T-helper 22 cell (primary cell): ENCODE measurements around the gene COBL.

Source experiments
- DNase-seq: peaks from one replicate; pipeline ENCODE4 v3.0.0-alpha.2; 2020; ENCODE audit warnings: low read depth

The COBL gene

DNA sequence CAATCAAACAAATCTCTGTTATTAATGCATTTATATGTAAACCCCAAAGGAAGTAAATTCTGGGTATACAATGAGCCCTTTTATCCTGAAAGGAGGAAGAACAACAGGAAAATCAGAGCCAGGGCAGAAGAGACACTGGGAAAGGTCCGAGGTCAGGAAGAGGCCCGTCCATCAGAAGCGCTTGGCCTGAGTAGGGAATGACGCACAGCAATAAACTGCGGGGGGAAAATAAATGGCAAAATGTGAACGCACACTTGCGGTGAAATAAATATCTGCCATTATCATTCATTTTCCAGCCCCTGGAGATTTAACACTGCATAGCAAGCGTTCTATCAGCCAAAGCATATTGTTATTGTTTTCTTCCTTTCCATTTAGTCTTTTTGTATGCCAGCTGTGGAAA is 243.4 kb downstream of the COBL start:
- no peak for DNase-seq

- no peak for DNase-seq
These were observed 244.3 kb downstream of the COBL start for GRCh38 chr7:51072281-51072680.

GRCh38 chr7:51071427-51071826 is 245.2 kb downstream of the COBL start:
- no peak for DNase-seq

DNA sequence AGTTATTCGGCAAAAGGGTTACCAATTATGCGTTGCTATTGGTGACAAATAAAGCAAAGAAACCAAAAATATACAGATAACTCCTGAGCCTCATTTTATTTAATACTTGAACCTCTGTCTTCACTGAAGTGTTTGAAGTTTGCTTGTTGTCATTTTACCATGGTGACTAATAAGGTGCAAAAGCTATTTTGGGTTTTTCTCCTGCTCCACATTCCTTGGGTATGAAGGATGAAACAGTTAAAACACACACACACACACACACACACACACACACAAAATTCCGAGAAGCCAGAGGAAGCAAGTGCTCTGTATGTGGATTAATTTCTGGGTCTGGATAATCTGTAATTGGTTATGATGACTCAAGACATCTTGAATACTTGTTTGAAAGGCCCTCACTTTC is 246.5 kb downstream of the COBL start:
- DNase-seq = no peak

DNA sequence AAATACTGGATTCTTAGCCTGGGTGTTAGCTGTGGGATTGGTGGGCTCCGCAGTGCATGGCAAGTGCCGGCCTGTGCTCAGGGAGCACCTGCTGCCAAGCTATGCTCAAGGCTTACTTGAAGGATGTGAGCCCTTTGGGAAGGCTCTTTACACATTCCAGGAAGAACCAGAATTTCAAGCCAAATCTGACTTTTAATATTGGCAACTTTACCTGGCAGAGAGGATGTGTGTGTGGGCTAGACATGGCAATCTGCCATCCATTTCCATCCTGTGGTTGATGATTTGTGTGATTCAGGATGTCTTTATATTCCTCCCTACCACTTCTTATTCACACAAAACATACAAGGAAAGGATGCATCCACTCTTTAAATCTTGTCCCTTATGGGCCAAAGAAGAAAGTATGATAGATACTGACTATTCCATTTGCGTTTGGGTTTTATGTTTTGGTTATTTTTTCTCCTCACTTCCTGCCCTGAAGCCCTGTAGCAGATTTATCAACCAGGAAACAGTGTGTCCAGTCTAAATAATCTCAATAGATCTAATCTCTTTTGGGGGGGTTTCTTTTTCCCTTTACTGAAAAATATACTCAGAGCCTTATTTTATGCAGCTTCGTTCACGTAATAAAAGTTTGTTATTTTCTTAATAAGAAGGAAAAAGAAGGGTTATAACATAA is 247.1 kb downstream of the COBL start:
- no peak for DNase-seq

DNA sequence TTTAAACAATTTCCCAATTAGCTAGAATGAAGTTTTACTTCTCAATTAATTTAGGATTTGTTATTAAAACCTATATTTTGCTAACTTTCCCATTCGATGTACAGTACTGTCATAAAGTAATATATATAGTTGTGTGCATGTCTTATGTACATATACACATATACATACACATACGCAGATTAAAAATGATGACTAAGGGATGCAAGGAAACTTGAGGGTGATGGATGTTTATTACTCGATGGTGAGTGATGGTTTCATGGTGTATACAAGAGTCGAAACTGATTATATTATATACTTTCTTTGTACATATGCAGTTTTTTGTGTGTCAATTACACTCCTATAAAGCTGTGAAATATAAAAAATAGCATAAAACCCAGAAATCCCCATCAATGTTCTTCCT is 248.2 kb downstream of the COBL start:
- no peak for DNase-seq

GRCh38 chr7:51067757-51068156 is 248.9 kb downstream of the COBL start:
- no peak for DNase-seq

DNA sequence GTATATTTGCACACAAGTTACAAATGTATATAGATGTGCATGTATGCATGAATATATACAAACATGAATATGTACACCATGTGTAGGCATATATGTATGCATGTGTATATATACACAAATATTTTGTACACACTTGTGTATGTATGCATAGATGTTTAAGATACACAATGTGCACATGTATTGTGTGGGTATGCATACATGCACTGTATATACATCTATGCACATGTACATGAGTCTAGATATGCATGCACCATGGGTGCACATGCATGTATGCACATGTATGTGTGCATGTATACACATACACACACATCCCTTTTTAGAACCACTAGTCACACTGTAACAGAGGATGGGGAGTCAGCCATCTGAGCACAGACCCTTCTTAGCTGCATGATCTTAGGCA is 249.4 kb downstream of the COBL start:
- DNase-seq = no peak

DNA sequence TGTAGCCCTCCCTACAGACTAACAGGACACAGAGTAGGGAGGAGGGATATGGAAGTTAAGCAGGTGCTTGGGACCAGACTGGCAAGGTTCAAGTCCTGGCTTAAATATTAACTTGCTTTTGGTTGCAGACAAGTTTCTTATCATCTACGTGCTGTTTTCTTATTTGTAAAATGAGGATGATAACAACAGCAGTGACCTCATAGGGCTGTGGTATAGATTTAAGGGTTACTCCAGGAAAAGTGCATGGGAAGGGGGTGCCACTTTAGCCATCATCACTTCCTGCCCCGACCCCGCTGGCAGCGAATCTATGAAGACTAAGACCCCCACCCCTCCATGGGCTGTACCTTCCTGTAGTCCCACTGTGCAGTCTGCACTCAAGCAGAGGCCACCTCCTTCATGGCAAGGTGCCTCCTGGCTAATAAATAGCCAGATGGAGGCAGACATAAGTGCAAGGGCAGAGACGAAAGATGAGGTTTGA is 250.2 kb downstream of the COBL start:
- DNase-seq = no peak

GRCh38 chr7:51065766-51066165 is 250.8 kb downstream of the COBL start:
- no peak for DNase-seq

- no peak for DNase-seq
These were observed 251.9 kb downstream of the COBL start for GRCh38 chr7:51064688-51065087.

DNA sequence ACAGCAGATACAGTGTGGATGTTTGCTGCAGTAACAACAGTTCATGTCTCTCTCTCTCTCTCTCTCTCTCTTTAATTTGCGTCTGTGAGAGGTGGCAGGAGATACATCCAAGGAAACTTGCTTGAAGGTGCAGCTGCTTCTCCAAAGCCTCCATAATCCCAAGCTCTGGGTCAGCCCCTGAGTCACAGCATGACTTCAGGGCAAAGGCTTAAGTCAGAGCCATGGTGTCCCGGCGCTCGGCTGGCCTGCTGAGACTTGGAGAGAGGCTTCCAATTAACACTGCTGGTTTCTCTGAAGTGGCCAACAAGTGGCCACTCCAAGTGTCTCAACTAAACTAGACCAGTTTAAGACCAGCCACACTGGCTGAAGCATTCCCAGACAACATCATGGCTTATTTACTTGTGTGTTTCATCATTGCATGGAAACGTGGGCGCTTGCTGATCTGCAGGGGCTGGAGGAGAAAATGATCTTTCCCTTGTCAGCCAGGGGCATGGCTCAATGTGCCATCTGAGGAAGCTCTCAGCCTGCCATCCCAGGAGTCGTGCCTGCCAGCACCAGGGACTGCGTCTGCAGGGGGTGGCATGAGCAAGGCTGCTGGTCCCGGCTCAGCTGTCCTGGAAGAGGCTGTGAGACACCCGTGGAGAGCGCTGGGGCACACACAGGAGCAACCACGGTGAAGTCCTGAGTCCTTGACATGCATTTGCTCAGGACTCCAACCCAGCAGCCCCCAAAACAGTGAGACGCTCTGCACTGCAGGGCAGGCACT is 254.2 kb downstream of the COBL start:
- DNase-seq = no peak

- DNase-seq = no peak
These were observed 256.1 kb downstream of the COBL start for GRCh38 chr7:51060536-51060935.

DNA sequence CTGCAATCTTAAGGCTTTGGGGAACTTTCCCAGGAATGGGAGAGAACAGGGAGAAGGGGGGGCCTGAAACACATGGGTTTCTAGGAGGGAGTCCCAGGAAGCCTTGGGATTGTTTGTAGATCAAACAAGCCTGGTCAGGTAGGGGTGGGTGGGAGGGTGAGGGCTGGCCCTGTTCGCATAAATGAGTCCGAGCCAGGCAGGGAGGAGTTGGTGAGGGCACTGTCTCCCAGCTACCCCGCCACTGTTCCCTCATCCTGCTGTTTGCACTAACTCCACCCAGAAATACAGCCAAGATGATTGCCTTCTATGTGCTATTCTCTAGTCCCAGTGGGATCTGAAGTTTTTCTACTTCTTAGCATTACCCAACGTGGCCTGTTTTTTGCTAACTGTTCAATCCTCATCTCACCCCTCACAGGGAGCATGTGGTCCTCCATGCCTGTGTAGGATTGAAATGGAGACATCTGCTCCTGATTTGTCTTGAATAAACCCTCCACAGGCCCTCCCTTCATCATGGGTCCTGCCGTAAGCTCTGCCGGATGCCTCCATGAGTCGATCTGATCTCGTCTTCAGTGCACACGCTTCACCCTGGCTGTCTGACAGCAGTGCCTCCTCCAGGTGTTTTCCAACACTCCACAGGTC is 257.0 kb downstream of the COBL start:
- no peak for DNase-seq

DNA sequence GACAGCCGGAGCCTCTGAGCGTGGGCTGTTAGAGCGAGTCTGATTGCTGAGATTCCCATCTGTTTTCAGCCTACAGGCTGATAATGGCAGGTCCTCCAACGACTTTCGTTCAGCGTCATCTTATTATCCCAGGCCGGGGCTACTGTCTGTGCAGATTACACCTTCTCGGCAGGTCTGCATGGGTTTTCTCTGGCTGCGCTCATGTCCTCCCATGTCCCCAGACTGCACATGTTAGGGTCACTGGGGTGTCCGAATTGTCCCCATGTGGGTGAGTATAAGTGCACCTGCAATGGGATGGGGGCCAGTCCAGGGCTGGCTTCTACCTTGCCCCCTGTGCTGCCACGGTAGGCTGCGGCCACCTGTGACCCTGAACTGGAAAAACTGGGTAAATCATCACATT is 257.8 kb downstream of the COBL start:
- DNase-seq = no peak

DNA sequence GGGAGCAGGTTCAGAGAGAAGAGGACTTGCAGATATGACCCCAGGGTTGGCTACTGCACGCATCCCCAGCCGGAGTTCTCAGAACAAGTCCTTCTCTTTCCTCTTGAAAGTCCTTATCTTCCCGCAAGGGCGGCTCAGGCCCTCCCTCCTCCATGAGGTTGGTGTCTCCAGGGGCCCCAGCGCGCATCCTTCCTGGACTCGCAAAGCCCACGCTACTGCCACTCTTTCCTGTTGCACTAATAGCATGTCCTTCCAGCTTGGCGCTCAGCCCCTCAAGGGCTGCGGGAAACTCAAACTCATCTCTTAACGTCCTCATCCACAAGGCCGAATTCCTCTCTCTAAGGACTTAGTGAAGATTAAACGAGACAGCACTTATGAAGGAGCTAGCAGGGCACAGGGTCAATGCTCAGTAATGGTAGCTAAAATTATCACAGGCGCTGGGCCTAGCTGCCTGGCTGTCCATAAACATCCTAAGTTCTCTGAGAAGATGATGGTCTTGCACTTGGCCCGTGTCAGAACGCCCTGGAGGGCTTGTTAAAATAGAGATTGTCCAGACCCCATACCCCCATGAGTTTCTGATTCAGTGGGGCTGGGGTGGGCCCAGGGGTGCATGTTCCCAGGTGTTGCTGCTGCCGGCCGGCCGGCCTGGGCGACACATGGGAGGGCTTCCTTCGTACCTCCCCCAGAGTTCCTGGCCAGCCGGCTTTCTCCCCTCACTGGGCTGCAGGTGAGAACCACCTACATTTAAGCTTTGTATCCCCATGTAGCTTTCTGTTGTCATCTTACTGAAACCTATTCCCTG is 261.4 kb downstream of the COBL start:
- DNase-seq = no peak

- no peak for DNase-seq
These were observed 262.4 kb downstream of the COBL start for GRCh38 chr7:51054231-51054630.

DNA sequence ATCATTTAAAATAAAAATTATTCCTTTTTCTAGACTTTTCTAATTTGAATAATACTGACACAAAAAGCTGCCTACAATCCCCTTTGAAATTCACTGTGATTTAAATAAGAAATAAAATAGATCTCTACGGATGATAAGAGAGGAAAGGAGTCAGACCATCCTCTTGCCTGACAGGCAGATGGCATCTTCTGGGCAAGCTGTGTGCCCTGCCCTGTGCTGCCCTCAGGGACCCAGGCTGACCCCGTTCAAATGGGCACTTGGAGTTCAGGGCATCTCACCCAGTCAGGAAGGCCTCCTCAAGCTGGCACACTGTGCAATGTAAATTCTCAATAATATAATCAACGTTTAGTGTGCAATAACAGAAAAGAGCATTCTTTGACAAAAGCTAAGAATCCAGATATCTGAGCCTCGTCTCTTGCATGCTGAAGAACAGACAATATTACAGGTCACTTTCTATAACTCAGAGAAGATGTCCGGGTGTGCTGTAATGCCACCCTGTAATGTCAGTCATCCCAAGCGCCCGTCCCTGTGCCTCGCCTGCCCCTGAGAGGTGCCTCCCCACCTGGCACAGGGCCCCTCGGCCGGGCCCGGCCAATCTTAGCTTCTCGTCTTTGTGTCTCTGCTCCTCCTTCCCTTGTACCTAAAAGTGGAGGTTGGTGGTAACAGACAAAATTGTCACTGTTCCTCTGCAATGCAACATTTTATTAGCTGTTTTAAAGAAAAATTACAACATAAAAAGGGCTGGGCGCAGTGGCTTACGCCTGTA is 263.3 kb downstream of the COBL start:
- DNase-seq = no peak

- no peak for DNase-seq
These were observed 270.1 kb downstream of the COBL start for GRCh38 chr7:51046482-51046881.

- DNase-seq = no peak
These were observed 270.5 kb downstream of the COBL start for GRCh38 chr7:51046103-51046466.

GRCh38 chr7:51045319-51046102 is 271.1 kb downstream of the COBL start:
- no peak for DNase-seq
